Measurements from ENCODE around the gene LGALS3BP.

The LGALS3BP gene

DNA sequence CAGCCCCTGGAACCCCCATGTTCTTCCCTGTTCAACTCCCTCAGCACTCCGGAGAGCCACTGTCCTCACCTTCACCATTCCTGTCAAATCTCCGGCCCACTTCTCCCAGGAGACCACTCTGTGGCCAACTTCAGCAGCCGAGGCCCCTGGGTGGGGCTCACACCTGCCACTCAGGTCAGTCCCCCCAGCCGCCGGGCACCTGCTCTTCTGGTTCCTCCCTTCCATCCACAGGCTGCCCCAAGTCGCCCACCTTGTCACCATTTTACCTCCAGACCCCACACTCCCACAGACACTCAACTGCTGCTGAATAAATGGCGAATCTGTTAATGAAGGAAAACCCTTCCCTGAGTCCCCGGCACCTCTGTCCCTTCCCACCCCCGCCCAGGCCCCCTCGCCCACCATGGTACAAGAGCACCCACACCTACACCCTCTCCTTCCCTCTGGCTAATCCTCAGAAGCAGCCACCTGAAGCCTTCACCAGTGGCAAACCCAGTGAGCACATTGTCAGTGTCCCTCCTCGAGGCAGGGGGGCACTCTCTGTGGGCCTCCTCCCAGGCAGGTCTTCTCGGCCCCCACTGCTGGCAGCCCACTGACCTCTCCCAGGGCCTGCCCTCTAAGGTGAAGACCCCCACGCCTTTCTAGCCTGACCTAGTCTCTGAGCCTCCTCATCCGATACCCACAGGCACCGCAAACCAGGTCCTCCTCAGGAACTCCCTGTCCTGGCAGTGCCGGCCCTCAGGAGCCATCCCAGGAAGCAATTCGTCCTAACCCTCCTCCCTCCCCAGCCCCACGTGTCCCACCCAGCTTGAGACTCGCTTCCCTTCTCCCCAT lies 21.7 kb upstream of the LGALS3BP start:
- no peak for DNase-seq (ENCODE audit: low read depth)
- TF ChIP-seq, protein P1, sequence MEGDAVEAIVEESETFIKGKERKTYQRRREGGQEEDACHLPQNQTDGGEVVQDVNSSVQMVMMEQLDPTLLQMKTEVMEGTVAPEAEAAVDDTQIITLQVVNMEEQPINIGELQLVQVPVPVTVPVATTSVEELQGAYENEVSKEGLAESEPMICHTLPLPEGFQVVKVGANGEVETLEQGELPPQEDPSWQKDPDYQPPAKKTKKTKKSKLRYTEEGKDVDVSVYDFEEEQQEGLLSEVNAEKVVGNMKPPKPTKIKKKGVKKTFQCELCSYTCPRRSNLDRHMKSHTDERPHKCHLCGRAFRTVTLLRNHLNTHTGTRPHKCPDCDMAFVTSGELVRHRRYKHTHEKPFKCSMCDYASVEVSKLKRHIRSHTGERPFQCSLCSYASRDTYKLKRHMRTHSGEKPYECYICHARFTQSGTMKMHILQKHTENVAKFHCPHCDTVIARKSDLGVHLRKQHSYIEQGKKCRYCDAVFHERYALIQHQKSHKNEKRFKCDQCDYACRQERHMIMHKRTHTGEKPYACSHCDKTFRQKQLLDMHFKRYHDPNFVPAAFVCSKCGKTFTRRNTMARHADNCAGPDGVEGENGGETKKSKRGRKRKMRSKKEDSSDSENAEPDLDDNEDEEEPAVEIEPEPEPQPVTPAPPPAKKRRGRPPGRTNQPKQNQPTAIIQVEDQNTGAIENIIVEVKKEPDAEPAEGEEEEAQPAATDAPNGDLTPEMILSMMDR (IDR thresholded peaks at IDR 0.05; ENCODE audit: low read depth, low read length, missing control alignments), result no peak
- no peak overlapping the region for H3K4me3 ChIP-seq (ENCODE audit: low read depth, low read length)
- in situ Hi-C loops (cut with HindIII; ENCODE audit: low sequenced_read_pairs), result no loop called here

DNA sequence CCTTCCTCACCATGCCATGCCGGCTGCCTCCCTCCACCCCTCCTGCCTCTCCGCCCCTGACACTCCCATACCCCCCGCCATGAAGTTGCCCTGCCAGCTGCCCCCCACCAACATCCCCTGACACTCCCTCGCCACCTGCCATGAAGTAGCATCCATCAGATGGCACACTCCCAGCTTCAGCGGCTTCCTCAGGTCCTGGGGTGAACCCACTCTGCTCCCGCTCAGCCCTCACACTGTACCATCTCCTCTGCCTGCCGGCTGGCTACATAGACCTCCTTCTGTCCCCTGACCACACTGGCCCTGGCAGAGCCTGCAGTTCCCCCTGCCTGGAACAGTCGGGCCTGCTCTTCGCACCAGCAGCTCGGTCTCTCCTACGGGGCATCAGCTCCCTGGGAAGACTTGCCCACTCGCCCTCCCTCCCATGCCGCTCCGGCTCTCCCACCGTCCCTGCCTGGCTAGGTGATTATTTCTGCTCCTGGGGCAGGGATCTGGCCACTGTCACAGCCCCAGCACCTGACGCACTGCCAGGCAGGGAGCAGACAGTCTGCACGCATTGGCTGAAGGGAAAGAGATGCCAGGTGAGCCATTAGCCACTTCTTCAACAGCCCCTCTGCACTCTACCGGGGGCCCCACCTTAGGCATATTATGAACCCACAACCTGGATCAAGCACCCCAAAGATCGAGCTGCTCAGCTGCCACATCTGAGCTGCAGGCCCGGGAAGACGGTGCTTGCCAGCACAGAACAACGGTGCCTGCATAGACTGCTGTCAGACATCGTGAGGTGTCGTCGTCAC lies 20.9 kb upstream of the LGALS3BP start:
- TF ChIP-seq, protein P1 (IDR thresholded peaks at IDR 0.05; ENCODE audit: low read depth, low read length, missing control alignments), result no peak
- DNase-seq (ENCODE audit: low read depth), result no peak
- no peak overlapping the region for H3K4me3 ChIP-seq (ENCODE audit: low read depth, low read length)
- in situ Hi-C loops (cut with HindIII; ENCODE audit: low sequenced_read_pairs), result no loop called here

DNA sequence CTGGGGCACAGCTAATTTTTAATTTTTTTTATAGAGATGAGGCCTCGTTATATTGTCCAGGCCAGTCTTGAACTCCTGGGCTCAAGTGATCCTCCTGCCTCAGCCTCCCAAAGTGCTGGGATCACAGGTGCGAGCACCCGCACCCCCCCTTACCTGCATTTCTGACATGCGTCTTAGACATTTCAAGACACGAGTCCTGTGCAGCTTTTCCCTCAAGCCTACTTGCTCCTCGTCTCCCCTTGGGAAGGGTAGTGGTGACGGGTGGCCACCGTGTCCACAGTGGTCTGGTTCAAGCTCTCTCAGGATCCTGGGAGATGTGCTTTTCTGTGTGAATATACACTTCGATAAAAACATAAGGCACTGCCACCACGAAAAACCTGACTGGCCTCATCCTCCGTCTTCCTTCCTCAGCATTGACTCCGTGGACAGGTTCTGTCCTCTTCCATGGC lies 20.2 kb upstream of the LGALS3BP start:
- DNase-seq (ENCODE audit: low read depth), result no peak
- no peak overlapping the region for H3K4me3 ChIP-seq (ENCODE audit: low read depth, low read length)
- in situ Hi-C loops (cut with HindIII; ENCODE audit: low sequenced_read_pairs), result no loop called here
- TF ChIP-seq, protein P1 (IDR thresholded peaks at IDR 0.05; ENCODE audit: low read depth, low read length, missing control alignments), result no peak

DNA sequence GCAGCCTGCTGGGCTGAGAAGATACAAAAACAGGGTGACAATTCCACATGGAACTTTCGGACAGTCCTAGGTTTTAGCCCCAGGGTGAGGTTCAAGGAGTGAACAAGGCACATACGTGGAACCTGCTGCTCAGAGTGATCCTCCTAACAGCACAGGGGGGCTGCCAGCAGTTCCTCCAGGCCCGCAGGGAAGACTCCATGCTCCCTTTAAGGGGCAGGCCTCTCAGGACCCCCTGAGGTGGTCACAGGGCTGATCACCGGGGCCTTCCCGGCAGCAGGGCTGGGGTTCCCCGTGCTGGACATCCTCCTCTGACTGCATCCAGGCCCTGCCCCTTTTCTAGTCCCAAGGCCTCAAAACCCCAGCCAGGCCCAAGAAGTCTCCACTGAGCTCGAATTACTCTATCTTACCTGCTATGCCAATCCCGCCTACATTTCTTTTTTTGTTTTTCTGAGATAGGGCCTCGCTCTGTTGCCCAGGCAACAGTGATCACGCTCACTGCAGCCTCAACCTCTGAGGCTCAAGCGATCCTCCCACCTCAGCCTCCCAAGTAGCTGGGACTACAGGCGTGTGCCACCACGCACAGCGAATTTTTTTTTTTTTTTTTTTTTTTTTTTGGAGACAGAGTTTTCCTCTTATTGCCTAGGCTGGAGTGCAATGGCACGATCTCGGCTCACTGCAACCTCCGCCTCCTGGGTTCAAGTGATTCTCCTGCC lies 19.5 kb upstream of the LGALS3BP start:
- H3K4me3 ChIP-seq (ENCODE audit: low read depth, low read length), result no peak overlapping the region
- TF ChIP-seq, protein P1 (IDR thresholded peaks at IDR 0.05; ENCODE audit: low read depth, low read length, missing control alignments), result no peak
- DNase-seq (ENCODE audit: low read depth), result no peak
- in situ Hi-C loops (cut with HindIII; ENCODE audit: low sequenced_read_pairs), result no loop called here

DNA sequence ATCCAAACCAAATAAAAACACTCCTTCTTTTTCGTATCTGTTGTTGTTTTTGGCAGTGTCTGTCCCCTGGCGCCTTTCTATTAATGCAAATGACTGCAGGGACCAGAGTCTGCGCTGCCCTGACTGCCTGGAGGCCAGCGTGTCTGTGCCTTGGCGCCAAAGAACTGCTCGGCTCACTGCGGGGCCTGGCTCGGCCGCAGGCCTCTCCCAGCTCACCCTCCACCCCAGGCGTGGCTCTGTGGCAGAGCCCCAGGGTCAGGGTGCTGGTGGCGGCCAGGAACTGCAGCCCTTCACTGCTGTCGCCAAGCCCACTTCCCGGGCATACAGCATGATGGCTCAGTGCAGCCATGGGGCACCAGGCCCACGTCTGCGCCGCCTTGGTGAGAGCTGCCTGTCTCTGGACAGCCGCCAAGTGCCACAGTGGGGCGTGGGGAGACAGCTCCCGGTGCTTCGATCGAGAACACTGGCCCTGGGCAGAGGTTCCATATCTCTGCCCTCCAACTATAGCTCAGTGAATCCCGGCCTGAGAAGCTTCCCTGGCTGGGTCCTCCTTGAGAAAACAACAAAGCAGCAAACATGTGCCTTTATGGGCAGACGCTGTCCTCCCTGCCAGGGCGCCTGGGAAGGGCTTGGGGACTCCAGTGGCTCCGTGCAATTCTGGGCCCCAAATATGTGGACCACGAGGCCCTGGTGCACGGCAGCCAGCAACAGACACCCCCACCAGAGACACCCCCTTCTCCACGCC lies 18.8 kb upstream of the LGALS3BP start:
- in situ Hi-C loops (cut with HindIII; ENCODE audit: low sequenced_read_pairs), result no loop called here
- no peak for DNase-seq (ENCODE audit: low read depth)
- TF ChIP-seq, protein P1 (IDR thresholded peaks at IDR 0.05; ENCODE audit: low read depth, low read length, missing control alignments), result no peak
- H3K4me3 ChIP-seq (ENCODE audit: low read depth, low read length), result no peak overlapping the region

DNA sequence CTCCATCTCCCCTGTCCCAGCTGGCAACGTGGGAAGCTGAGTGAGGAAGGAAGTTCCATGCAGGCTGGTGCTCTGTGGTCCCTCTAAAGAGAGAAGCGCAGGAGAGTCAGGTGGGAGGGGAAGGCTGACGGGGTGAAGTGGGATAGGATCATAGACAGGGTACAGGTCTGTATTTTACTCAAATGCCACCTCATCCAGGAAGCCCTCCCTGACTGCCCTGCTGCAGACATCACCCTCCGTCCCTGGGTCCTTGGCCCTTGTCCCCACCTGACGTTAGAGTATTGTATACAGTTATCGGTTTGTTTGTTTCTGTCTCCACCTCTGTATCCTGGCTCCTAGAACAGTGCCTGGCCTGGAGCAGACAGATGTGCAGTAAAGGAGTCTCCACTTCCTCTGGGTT lies 18.2 kb upstream of the LGALS3BP start:
- H3K4me3 ChIP-seq (ENCODE audit: low read depth, low read length), result no peak overlapping the region
- DNase-seq (ENCODE audit: low read depth), result no peak
- TF ChIP-seq, protein P1 (IDR thresholded peaks at IDR 0.05; ENCODE audit: low read depth, low read length, missing control alignments), result no peak
- in situ Hi-C loops (cut with HindIII; ENCODE audit: low sequenced_read_pairs), result no loop called here

Measured in astrocyte of the cerebellum (primary cell).